HL-60 (cell line): Measurements from ENCODE around the gene MYEF2.

Experiments
- DNase-seq, 2 experiments: peaks; one replicate each; pipeline ENCODE4 v3.0.0-alpha.2; 2010 to 2020; ENCODE audit warnings: low read depth in 1 of 2, low spot score in 1 of 2
- H3K27ac ChIP-seq: fragments of 250-450 bp; sonication (Bioruptor Pico); replicated peaks from 2 replicates; pipeline ENCODE4 v1.5.1; 2020; ENCODE audit warnings: mild to moderate bottlenecking, moderate library complexity
- H3K27me3 ChIP-seq: fragments of 250-450 bp; sonication (Bioruptor Pico); 2 replicates; pipeline ENCODE4 v1.5.1; 2021; ENCODE audit warnings: mild to moderate bottlenecking, moderate library complexity; ENCODE audit not compliant: insufficient read depth, poor library complexity, severe bottlenecking
- H3K4me3 ChIP-seq: replicated peaks from 2 replicates; pipeline ENCODE4 v1.5.1; 2011; ENCODE audit warnings: mild to moderate bottlenecking, control low read depth, low read length; ENCODE audit not compliant: insufficient read depth
- GABPA ChIP-seq: IDR thresholded peaks from 2 replicates; pipeline ENCODE4 v1.6.1; 2012; ENCODE audit warnings: low read depth
- POLR2AphosphoS5 ChIP-seq: IDR thresholded peaks from 2 replicates; pipeline ENCODE4 v1.6.1; 2012; ENCODE audit warnings: low read depth
- SPI1 ChIP-seq: IDR thresholded peaks from 2 replicates; pipeline ENCODE4 v1.6.1; 2012; ENCODE audit warnings: low read depth, mild to moderate bottlenecking, borderline replicate concordance
- TF ChIP-seq, protein P1 (sequence below): IDR thresholded peaks from 2 replicates; pipeline ENCODE4 v1.6.1; 2012; ENCODE audit warnings: low read depth; ENCODE audit not compliant: insufficient replicate concordance
- TF ChIP-seq, protein P2 (sequence below): IDR thresholded peaks from one replicate; pipeline ENCODE4 v1.5.1; 2011; ENCODE audit warnings: low read length, control low read depth, inconsistent platforms; ENCODE audit not compliant: insufficient read depth

Gene MYEF2

DNA sequence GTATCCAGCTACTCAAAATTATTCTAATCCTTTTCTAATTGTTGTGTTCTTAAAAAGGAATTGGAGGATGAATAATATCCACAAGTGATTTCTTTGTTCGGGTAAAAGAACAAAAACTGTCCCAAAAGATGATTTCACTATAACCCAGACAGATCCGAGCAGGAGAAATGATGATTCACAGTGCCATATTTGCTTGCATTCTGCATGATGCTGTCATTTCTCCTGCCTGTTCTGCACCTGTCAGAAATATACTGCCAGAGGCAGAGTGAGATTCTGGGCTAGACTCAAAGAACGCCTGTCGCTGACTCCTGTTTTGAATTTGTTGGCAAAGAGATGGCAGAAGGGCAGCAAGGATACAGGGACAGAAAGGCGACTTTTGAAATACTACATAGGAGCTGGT lies 92.0 kb downstream of the MYEF2 start:
- no peak for DNase-seq
- TF ChIP-seq SPI1: no peak
- H3K27me3 ChIP-seq: peaks cover 4% of the 10 kb centered on the region
- no peak overlapping the region for H3K27ac ChIP-seq
- H3K4me3 ChIP-seq: no peak overlapping the region

DNA sequence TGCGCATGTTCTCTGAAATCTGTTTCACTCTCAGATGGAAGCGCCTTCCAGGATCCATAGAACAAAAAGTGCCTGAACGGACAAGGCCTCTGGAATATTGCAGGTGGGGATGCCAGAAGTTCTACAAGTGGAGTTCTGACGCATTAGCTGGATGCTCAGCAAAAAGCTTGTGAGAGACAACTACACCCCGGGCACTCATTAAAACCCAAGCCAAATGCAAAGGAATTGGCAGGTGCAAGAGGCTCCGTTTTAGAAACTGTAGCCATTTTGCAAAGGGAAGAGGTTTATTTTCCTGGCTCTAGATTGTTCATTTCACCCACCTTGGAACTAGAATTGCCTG lies 92.5 kb downstream of the MYEF2 start:
- H3K4me3 ChIP-seq: no peak overlapping the region
- no peaks in the 10 kb centered on the region for H3K27me3 ChIP-seq
- no peak overlapping the region for H3K27ac ChIP-seq
- TF ChIP-seq SPI1: no peak
- TF ChIP-seq, protein P1, sequence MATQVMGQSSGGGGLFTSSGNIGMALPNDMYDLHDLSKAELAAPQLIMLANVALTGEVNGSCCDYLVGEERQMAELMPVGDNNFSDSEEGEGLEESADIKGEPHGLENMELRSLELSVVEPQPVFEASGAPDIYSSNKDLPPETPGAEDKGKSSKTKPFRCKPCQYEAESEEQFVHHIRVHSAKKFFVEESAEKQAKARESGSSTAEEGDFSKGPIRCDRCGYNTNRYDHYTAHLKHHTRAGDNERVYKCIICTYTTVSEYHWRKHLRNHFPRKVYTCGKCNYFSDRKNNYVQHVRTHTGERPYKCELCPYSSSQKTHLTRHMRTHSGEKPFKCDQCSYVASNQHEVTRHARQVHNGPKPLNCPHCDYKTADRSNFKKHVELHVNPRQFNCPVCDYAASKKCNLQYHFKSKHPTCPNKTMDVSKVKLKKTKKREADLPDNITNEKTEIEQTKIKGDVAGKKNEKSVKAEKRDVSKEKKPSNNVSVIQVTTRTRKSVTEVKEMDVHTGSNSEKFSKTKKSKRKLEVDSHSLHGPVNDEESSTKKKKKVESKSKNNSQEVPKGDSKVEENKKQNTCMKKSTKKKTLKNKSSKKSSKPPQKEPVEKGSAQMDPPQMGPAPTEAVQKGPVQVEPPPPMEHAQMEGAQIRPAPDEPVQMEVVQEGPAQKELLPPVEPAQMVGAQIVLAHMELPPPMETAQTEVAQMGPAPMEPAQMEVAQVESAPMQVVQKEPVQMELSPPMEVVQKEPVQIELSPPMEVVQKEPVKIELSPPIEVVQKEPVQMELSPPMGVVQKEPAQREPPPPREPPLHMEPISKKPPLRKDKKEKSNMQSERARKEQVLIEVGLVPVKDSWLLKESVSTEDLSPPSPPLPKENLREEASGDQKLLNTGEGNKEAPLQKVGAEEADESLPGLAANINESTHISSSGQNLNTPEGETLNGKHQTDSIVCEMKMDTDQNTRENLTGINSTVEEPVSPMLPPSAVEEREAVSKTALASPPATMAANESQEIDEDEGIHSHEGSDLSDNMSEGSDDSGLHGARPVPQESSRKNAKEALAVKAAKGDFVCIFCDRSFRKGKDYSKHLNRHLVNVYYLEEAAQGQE: no peak
- TF ChIP-seq, protein P2, sequence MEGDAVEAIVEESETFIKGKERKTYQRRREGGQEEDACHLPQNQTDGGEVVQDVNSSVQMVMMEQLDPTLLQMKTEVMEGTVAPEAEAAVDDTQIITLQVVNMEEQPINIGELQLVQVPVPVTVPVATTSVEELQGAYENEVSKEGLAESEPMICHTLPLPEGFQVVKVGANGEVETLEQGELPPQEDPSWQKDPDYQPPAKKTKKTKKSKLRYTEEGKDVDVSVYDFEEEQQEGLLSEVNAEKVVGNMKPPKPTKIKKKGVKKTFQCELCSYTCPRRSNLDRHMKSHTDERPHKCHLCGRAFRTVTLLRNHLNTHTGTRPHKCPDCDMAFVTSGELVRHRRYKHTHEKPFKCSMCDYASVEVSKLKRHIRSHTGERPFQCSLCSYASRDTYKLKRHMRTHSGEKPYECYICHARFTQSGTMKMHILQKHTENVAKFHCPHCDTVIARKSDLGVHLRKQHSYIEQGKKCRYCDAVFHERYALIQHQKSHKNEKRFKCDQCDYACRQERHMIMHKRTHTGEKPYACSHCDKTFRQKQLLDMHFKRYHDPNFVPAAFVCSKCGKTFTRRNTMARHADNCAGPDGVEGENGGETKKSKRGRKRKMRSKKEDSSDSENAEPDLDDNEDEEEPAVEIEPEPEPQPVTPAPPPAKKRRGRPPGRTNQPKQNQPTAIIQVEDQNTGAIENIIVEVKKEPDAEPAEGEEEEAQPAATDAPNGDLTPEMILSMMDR: no peak
- DNase-seq: no peak

DNA sequence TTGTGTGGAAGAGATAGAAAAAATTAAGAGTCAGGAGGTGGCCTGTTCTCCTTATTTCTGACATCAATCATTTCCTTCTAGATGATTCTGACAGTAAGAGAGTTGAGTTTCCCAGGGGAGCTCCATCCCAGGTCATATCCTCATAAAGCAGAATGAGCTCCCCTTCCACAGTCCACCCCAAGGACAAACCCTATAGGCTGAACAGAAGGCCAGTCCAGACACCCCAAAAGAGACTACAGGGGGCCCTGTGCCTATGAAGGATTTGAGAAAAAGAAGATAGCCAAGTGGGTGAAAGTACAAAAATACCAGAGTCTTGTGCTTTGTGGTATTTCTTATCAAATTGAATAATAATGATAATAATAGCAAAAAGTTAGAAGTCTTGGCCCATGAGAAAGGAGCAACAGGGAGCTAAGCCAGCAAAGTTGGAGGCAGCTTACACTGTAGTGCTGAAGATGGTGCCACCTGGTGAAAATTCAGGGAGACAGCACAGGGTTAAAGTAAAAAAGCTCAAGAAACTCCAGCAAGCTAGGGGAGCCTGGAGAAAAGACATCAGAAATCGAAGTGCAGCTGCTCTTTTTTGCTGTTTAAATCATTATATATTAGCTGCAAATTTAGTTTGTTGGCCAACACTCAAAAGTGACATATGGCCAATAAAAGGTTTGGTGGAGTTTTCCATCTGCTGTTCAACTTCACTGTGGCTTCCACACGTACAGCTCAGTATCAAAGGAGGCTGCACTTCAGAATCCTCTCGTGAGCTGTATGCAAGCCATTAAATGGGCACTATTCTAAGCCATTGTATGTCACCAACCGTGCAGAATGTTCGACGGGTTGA lies 93.1 kb downstream of the MYEF2 start:
- no peaks in the 10 kb centered on the region for H3K27me3 ChIP-seq
- H3K27ac ChIP-seq: no peak overlapping the region
- DNase-seq: no peak
- no peak overlapping the region for H3K4me3 ChIP-seq
- TF ChIP-seq SPI1 (no peak), GABPA (no peak), POLR2AphosphoS5 (no peak)
- TF ChIP-seq, protein P1: no peak
- TF ChIP-seq, protein P2: no peak
